ENCODE measurements around the gene ACTRT2.

- TF ChIP-seq POLR2A (IDR thresholded peaks at IDR 0.05; ENCODE audit: low read depth, low read length) (no peak), ZBTB40 (IDR thresholded peaks at IDR 0.05; ENCODE audit: borderline replicate concordance) (no peak), SMC3 (IDR thresholded peaks at IDR 0.05; ENCODE audit: borderline replicate concordance, low read length) (no peak), CTCF (IDR thresholded peaks at IDR 0.05 in 2 of 3, conservative IDR thresholded peaks at IDR 0.05 in 1 of 3; ENCODE audit: control insufficient read depth in 2 of 3, extremely low read depth in 1 of 3, insufficient read depth in 1 of 3, low read depth in 3 of 3, low read length in 3 of 3) (no peak), USF2 (IDR thresholded peaks at IDR 0.05; ENCODE audit: borderline replicate concordance, low read depth, low read length) (no peak), PKNOX1 (IDR thresholded peaks at IDR 0.05) (no peak), ZNF274 (IDR thresholded peaks at IDR 0.05; ENCODE audit: insufficient read depth, insufficient read length) (no peak), NR2C2 (IDR thresholded peaks at IDR 0.05; ENCODE audit: borderline replicate concordance, control insufficient read depth, insufficient read length, low read depth) (no peak), GABPA (IDR thresholded peaks at IDR 0.05; ENCODE audit: low read depth) (no peak), CBFB (IDR thresholded peaks at IDR 0.05; ENCODE audit: low read depth) (no peak)
These were observed 41.8 kb upstream of the ACTRT2 start for GRCh38 chr1:2979191-2980072.

All from GM12878 (cell line).